Activated gamma-delta T cell treated with anti-CD3 and anti-CD28 coated beads, Interleukin-2, amount 50 U/mL, for 16 hours (primary cell): ENCODE results near the gene MAVS.
"Not testable (repeated sequence)": the region's sequence is repeated elsewhere in the genome, so short reads cannot be mapped to it uniquely, and the experiment has no call there.

Experiments
- DNase-seq: peaks from one replicate; pipeline ENCODE4 v3.0.0-alpha.2; 2020; ENCODE audit warnings: low read depth

MAVS gene

DNA sequence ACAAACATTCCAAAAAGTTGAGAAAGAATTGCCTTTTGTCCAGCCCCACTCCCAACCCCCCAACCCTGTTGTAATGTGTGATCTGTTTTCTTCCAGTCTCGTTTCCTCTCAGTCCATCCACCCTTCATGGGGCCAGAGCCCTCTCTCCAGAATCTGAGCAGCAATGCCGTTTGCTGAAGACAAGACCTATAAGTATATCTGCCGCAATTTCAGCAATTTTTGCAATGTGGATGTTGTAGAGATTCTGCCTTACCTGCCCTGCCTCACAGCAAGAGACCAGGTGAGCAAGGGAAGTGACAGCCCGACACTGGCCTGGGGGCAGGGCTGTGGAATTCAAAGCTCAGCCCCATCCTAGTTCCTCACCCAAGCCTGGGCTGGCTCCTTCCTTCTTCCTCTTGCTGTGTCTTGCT lies 7.8 kb downstream of the MAVS start:
- no peak for DNase-seq

DNA sequence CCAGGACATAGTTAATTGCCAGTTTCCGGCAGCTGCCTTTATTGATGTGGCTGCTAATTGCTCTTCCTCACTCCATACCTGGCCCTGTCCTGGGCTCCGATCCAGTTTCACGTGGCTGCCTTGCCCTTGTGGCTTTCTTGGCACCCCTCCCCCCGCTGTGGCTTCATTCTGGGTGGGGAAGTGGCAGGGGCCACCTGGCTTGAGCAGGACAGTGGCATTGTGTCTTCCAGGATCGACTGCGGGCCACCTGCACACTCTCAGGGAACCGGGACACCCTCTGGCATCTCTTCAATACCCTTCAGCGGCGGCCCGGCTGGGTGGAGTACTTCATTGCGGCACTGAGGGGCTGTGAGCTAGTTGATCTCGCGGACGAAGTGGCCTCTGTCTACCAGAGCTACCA lies 10.8 kb downstream of the MAVS start:
- DNase-seq, result no peak

DNA sequence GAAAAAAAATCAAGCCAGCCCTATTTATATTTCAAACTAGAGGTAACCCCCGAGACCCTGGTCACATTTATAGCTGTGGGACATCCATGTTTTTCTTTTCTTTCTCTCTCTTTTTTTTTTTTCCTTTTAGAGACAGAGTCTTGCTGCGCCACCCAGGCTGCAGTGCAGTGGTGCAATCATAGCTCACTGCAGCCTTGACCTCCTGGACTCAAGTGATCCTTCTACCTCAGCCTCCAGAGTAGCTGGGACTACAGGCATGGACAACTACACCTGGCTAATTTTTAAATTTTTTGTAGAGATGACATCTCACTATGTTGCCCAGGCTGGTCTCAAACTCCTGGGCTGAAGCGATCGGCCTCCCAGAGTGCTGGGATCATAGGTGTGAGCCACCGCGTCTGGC lies 12.1 kb downstream of the MAVS start:
- DNase-seq, result no peak

DNA sequence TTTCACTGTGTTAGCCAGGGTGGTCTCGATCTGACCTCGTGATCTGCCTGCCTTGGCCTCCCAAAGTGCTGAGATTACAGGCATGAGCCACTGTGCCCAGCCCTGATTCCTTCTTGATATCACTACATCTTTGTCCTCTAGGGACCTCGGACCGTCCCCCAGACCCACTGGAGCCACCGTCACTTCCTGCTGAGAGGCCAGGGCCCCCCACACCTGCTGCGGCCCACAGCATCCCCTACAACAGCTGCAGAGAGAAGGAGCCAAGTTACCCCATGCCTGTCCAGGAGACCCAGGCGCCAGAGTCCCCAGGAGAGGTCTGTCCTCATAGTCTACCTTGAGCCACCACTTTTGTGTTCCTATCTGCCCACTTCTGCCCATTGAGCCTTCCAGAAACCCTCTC lies 14.6 kb downstream of the MAVS start:
- DNase-seq, result no peak

DNA sequence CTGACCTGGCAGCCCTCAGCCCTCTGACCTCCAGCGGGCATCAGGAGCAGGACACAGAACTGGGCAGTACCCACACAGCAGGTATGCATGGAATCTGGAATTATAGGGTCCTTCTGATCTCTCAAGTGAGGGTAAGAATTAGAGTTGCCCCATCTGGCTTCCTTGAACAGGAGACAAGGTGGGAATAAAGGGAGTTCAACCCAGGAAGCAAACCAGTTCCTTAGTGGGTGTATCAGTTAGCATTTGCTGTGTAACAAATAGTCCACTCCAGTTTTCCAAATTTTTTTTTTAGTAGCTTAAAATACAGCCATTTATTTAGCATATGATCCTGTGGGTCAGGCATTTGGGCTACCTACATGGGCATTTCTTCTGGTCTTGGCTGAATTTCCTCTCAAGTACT lies 15.7 kb downstream of the MAVS start:
- no peak for DNase-seq

DNA sequence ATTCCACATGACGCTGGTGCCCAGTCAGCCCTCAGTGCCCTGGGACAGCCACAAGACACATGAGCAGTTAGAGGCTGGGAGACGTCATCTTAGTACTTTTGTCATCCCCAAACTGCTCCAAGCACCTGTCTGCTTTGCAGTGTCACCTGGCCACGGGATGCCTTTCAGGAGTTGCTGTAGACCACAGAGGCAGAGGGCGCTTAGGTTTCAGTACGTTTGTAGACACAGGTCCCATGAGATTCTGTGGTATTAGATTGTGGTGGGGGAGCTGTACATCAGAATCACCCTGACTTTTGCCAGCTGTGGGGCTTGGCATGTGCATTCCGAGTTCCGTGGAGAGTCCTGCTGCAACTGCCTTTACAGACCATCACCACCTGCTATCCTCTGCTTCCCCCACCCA lies 16.7 kb downstream of the MAVS start:
- DNase-seq, result no peak

DNA sequence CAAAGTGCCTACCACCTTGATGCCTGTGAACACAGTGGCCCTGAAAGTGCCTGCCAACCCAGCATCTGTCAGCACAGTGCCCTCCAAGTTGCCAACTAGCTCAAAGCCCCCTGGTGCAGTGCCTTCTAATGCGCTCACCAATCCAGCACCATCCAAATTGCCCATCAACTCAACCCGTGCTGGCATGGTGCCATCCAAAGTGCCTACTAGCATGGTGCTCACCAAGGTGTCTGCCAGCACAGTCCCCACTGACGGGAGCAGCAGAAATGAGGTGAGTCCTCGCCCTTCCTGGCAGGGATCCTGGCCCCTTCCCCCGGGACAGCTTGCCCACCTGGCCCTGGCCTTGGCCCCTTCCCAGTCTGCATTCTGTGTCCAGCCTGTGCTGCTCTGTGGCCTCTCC lies 17.9 kb downstream of the MAVS start:
- no peak for DNase-seq

DNA sequence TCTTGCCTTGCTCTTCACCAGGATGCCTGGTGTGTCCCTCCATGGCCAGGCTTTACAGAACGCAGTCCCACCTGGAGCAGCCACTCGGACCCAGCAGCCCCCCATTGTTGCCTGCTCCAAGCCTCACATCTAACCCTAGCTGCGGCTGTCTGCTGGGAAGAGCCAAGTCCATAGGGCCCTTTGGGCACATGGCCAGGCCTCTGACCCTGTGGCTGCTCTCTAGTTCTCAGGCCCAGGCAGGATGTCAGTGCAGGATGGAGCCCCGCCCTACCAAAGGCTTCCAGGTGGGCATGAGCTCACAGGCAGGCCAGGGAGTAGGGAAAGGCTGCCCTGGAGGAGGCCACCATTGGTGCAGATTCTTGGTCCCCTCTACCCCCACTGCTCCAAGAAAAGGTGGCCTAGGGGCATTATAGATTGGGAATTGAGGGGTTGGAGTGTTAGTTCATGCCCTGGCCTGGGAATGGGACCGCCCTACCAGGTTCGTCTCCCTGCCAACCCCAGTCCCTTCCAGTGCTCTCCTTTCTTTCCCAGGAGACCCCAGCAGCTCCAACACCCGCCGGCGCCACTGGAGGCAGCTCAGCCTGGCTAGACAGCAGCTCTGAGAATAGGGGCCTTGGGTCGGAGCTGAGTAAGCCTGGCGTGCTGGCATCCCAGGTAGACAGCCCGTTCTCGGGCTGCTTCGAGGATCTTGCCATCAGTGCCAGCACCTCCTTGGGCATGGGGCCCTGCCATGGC lies 18.7 kb downstream of the MAVS start:
- DNase-seq, result no peak

DNA sequence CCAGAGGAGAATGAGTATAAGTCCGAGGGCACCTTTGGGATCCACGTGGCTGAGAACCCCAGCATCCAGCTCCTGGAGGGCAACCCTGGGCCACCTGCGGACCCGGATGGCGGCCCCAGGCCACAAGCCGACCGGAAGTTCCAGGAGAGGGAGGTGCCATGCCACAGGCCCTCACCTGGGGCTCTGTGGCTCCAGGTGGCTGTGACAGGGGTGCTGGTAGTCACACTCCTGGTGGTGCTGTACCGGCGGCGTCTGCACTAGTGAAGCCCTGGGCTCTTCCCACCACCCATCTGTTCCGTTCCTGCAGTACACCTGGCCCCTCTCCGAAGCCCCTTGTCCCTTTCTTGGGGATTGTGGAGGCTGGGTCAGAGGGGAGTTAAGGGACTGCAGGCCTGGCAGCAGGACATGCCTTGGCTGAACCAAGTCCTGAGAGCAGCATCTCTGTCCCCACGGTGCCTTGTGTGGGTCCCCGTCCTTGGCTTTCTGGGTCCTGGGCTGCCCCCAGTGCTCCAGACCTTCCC lies 19.3 kb downstream of the MAVS start:
- no peak for DNase-seq

DNA sequence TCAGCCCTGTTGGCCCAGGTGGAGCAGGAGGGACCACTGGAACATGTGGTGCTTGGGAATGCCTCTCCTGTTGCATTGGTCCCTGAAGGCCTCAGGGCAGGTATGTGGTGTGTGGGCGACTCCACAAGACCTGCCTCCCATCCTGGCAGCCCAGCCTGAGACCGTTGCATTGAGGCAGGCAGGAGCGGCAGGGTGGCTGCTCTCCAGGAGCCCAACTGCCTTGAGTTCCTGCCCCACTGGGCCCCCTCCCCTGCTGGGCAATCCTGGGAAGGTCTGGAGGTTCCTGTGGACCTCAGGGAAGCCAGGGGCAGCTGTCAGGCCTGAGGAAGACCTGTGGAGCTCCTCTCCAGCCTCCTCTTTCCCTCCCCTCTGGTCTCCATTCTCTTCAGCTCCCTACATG lies 19.8 kb downstream of the MAVS start:
- DNase-seq, result no peak

DNA sequence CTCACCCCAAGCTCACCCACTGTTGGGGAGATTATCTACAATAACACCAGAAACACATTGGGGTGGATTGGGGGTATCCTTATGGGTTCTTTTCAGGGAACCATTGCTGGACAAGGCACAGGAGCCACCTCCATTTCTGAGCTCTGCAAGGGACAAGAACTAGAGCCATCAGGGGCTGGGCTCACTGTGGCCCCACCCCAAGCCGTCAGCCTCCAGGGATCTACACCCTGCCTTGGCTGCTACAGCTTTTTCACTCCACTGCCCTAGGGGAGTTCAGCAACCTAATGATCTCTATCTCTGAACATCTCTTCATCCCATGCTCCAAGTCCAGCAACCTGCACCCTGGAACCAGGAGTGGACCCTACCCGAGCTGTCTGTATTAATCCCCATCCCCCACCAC lies 21.2 kb downstream of the MAVS start:
- DNase-seq, result no peak

DNA sequence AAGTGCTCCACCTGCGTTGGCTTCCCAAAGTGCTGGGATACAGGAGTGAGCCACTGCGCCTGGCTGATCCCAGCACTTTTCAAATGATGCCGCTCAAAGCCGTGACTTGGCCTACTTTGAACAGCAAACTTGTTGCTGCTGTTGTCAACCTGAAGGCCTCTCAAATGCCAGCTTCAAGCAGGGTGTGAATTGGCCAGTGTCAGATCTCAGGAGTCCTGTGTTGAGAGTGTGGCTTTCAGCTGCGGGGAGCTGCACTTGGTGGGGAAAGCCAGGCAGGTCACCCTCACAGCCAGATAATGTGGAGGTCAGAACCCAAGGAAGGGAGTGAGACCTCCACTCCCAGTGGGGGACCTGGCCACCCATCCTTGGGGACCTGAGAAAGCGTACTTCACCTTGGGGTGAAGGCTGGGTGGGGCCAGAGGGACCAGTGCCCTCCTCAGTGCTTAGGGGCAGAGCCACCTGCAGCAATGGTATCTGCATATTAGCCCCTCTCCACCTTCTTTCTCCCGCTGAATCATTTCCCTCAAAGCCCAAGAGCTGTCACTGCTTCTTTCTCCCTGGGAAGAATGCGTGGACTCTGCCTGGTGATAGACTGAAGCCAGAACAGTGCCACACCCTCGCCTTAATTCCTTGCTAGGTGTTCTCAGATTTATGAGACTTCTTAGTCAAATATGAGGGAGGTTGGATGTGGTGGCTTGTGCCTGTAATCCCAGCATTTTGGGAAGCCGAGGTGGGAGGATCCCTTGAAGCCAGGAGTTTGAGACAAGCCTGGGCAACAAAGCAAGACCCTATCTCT lies 23.4 kb downstream of the MAVS start:
- no peak for DNase-seq

DNA sequence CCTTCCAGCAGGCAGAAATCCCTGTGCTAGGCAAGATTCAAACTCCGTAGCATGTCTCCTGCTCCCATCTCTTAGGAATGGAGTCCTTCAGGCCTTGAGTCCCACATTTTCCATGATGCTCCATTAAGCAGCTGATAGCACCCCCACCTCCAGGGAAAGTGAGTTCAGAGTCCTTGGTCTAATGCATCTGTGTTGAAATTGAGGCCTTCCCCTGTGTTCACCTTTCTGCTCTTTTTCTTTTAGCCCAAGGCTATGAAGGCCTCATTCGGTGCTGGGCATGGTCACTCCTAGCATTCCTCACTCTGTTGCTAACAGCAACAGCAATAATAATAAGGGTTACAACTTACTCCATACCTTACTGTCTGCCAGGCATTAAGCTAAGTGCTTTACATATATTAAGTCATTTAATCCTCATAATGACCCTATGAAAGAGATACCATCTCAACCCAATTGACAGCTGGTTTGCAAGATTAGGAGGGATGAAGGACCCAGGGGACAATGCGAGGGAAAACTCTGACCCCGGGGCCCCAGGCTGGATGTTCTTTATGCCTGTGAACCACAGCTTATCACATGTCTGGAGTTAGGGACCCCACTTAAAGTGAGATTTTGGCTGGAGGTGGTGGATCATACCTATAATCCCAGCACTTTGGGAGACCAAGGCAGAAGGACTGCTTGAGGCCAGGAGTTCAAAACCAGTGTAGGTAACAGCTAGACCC lies 25.1 kb downstream of the MAVS start:
- no peak for DNase-seq

DNA sequence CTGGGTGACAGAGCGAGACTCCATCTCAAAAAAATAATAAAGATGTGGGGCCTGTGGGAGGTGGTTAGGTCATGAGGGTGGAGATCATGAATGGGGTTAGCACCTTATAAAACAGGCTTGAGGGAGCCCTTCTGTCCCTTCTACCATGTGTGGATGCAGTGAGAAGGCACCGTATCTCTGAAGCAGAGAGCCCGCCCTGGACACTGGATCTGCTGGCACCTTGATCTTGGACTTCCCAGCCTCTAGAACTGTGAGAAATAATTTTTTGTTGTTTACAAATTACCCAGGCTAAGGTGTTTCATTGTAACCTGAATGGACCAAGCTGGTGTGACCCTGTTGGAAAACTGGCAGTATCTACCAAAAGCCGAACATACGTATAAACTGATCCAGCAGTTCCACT lies 26.9 kb downstream of the MAVS start:
- no peak for DNase-seq

DNA sequence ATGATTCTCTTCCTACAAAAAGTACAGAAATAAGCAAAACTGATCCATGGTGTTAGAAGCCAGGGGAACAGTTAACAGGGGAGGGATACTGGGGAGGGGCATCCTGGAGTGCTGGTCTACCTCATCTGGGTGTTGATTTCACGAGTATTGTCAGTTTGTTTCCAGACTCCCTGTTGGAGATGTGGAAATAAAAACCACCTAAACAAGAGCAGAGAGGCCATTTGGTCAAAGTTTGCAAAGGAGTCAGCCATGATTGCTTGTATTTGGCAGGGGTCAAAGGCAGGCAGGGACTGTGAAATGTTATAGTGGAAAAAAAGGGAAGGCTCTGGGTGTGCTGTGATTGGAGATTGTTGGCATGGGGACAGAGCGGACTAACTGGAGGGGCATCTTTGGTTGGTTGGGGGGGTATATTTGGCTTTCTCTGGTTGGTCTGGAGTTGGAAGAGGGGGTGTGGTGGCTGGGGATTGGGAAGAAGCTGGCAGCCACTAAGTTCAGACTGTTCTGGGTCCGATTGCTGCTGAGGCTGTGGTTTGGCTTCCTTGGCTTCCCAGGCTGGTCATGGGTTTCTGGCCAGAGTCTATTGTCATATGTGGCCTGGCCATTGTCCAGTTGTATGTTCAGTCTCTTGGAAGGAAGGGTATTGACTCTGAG lies 27.7 kb downstream of the MAVS start:
- no peak for DNase-seq

DNA sequence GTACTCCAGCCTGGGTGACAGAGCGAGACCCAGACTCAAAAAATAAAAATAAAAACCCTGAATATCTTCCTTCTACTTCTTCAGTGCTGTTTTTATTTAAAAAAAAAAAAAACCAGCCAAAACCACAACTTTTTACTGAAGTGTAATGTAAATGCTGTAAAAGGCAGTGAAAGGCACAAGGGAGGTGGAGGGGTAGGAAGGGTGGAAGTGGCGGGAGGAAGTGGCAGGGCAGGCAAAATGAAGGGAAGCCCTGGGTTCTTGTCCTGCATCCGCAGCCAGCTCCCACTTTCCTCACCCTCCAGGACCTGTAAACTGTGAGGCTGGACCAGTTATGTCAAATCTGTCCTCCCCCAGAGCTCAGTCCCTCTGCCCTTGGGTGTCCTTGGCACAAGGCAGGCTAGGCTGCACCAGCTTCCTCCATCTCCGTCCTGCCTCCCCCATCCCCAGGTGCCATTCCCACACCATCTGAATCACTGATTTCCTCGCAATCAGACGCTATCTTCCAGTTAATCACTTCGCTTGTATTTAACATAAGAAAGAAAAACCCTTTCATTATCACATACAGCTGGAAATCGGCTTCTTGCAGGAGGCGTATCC lies 28.8 kb downstream of the MAVS start:
- no peak for DNase-seq

DNA sequence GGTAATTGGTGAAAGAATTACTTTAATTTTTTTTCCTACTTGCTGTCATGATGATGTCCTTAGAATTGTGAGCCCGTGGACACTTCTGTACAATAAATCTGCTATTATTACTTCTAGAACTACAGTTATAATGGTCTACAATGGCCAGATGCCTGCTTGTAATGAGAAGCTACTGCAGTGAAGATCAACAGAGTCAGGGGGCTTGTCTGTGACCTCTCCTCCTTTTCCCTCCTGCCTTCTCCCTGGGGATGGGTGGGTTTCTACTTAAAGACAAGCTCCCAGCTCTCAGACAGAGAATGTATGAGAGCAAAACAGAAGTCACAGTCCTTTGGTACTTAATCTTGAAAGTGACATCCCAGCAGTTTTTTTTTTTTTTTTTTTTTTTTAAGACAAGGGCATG lies 29.4 kb downstream of the MAVS start:
- no peak for DNase-seq

DNA sequence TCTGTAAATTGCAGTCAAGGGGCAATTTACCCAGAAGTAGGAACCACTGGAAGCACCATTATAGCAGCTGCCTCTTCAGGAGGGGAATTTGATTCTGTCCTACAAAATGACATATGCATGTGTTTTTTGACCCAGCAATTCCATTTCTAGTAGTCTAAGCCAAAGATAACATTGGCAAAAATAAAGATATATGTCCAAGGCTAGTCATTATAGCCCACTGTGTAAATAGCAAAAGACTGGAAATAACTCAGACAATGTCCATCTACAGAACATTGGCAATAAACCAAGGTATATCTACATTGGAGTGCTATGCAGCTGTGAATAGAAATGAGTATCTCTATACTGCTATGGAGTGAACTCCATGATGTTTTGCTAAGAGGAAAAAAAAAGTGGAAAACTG lies 30.0 kb downstream of the MAVS start:
- DNase-seq, result no peak

DNA sequence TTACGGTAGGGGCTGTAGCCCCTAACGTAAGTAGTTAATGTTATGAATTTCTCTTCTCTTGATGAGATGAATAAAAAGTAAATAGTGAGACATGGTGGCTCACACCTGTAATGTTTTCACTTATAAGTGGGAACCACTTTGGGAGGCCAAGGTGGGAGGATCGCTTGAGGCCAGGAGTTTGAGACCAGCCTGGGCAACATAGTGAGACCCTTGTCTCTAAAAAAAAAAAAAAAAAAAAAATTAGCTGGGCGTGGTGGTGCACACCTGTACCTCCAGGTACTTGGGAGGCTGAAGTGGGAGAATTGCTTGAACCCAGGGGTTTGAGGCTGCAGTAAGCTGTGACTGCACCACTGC lies 32.3 kb downstream of the MAVS start:
- not testable (repeated sequence) for DNase-seq

DNA sequence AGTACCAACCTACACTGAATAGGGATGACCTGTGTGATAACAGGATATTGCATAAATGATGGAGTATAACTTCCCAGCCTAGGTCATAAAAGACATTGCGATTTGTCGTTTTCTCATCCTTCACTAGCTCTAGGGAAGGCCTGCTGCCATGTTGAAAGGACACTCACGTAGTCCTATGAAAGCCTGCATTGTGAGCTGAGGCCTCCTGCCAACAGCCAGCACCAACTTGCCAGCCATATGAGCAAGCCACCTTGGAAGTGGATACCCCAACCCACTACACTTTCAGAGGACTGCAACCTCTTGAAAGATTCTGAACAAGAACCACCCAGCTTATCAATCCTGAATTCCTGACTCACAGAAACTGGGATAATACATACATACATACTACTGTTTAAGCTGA lies 39.1 kb downstream of the MAVS start:
- DNase-seq, result no peak

DNA sequence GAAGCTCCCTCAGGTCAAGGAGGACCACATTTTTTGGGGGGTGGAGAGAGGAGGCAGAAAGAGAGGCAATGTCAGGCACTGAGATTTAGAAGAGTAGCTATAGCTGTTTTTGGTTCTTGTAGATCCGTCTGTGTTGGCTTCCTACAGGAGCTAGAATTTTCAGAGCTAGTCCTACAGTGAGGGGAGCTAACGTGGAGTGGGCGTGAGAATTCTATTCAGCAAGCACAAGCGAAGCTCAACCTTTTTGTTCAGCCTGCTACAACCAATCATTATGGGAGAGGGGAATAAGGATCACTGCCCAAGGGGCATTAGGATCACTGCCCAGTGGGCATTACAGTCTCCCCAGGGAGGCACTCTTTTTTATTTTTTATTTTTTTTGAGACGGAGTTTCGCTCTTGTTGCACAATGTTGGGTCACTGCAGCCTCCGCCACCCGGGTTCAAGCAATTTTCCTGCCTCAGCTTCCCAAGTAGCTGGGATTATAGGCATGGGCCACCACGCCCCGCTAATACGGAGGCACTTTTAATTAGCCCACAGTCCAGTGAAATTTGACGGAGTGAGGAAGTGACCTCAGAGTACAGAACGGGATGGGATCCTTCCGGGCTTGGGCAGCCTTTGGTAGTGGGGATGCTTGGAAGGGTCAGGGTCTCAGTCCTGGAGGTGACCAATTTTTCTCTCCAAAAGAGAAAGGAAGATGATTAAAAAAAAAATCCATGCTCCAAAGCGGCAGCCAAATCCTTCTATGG lies 41.4 kb downstream of the MAVS start:
- no peak for DNase-seq
